ENCODE measurements around the gene SENP7.
"Not testable (repeated sequence)": the region's sequence is repeated elsewhere in the genome, so short reads cannot be mapped to it uniquely, and the experiment has no call there.

SENP7 gene

GRCh38 chr3:101312545-101312944 is 200.5 kb downstream of the SENP7 start:
- no peak for DNase-seq

- no peak for DNase-seq
These were observed 201.3 kb downstream of the SENP7 start for GRCh38 chr3:101311676-101312075.

- no peak for DNase-seq
These were observed 202.0 kb downstream of the SENP7 start for GRCh38 chr3:101310978-101311375.

GRCh38 chr3:101308147-101308772 is 204.8 kb downstream of the SENP7 start:
- DNase-seq = not testable (repeated sequence)

- no peak for DNase-seq
These were observed 209.2 kb downstream of the SENP7 start for GRCh38 chr3:101303836-101304235.

- DNase-seq = no peak
These were observed 209.8 kb downstream of the SENP7 start for GRCh38 chr3:101303089-101303731.

- no peak for DNase-seq
These were observed 212.9 kb downstream of the SENP7 start for GRCh38 chr3:101300073-101300472.

- DNase-seq = no peak
These were observed 221.0 kb downstream of the SENP7 start for GRCh38 chr3:101292027-101292426.

- DNase-seq = no peak
These were observed 224.7 kb downstream of the SENP7 start for GRCh38 chr3:101288294-101288693.

- DNase-seq = no peak
These were observed 228.3 kb downstream of the SENP7 start for GRCh38 chr3:101284757-101285156.

- DNase-seq = no peak
These were observed 231.4 kb downstream of the SENP7 start for GRCh38 chr3:101281521-101282030.

GRCh38 chr3:101279765-101280385 is 233.1 kb downstream of the SENP7 start:
- no peak for DNase-seq

- DNase-seq = no peak
These were observed 233.8 kb downstream of the SENP7 start for GRCh38 chr3:101279162-101279561.

- no peak for DNase-seq
These were observed 234.3 kb downstream of the SENP7 start for GRCh38 chr3:101278727-101279126.

All from MV-4-11 (cell line).